Activated CD4-positive, alpha-beta T cell treated with anti-CD3 and anti-CD28 coated beads, Interleukin-2, amount 50 U/mL, for 16 hours (primary cell): ENCODE results near the gene WDR6.

Experiments used
- DNase-seq: peaks from one replicate; pipeline ENCODE4 v3.0.0-alpha.2; 2020

WDR6 gene

DNA sequence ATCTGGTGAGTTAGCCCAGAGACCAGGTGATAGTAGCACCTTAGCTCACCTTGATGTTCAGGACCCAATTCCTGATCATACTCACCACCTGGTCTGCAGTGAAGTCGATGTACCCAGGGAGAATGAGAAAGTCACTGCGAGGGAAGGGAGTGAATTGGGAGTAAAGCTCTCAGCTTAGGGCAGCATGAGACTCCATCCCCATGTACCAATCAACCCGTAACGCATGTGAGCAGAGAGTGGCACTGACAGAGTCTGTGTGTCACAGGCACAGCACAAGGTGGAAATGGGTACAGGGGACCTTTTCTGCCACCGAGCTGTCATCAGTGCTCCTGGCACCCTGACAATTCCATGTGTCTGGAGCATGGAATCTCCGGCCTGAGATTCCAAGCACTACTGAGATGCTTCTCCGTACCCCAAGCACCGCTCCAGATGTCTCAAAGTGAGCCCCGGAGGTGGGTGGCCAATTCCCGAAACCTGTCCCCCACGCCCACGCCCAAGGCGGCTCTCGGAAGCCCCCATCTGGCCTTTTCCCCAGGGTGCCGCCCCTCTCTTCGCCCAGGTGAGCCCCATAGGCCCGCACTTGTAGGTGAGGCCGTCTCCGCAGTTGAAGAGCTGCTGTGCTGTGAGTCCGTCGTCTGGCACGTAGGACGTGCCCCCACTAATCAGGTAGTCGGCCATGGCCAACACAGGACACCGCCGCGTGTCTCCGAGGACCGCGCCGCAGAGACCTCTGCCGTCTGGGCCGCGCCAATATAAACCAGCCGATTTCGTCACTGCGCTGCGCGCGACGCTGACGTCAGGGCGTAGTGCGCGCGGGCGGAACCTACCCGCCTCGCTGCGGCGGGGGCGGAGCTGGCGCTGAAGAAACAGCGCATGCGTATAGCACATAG is 21.7 kb downstream of the WDR6 start, which contains the start of gene IMPDH2:
TSS of gene IMPDH2 (minus strand) at position 726 of the 890 bp plus-strand sequence. CDS start at position 678, 48 bp downstream.
- DNase-seq, result peak; percentile 96

DNA sequence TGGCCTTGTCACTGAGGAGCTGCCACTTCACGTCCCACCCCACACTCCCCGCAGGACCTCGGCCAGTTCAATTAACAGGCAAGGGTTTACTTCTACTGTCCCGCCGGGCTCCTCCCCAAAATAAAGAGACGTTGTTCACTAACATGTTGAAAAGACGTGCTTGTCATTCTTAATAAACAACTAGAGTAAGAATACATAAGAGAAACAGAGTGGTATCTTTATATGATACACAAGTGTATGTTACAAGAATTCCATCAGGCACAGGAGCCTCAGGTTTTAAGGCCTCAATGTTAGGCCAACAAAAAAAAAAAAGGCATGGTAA is 22.3 kb downstream of the WDR6 start:
- DNase-seq, result no peak

DNA sequence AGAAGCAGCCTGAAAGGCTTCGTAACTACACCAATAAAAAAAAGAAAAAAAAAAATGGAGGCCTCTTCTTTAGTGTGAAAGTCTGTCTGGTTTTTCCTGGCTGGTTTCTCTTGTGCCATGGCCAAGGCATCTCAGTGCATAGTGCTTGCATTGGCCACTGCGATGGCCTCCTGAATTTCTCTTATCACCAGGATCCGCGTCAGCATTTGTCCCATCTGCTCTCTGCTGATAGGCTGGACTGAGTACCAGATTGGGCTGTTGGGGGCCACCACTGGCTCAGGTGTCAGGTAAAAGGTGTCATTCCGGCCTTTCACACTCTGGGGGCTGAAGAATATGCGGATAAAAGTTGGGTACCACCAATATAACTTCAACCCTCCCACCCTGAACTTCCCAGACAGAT is 23.1 kb downstream of the WDR6 start:
- no peak for DNase-seq

DNA sequence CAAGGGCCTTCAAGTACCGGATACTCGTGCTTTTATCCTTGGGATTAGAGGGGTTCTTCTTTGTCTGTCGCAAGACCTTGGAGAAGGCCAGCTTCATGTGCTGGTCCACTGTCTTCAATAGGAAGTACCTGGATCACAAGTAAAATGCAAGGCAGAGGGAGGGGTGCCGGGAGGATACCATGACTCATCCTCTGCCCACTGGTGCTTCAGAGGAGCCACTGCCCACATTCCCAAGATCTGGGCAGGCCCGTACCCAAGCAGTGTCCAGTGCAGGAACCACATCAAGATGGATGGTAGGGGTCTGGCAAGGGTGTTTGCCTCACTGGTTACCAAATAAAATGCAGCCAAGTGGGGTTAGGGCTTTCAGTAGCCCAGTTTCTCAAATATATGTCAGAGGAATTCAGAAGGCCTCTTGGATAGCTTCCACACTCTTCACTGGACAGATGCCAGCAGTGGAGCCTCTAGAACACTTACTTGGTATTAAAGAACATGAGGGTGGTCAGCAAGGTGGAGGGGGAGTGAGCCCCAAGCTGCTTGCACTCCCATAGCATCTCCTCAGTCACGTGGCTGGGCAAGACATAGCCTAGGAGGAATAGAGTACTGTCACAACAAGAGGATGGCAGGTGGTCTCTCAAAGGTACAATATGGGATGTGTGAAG is 25.6 kb downstream of the WDR6 start:
- DNase-seq, result no peak

DNA sequence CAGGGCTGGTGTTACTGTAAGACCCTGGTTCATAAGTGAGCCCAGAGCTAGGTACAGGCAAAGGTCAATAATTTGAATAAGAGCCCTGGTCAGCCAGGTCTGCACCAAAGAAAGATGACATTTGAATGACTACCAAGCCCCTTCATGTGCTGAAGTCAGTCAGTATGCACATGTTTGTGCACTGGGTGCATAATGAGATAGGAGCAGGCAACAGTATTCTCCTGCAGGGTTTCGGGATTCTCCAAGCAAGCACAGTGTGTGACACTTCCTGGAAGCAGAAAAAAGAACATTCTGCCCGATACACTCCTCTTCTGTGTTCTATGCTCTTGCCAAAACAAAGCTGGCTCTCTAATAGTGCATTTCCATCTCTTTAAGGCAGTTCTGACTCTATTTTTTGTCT is 27.5 kb downstream of the WDR6 start:
- no peak for DNase-seq

DNA sequence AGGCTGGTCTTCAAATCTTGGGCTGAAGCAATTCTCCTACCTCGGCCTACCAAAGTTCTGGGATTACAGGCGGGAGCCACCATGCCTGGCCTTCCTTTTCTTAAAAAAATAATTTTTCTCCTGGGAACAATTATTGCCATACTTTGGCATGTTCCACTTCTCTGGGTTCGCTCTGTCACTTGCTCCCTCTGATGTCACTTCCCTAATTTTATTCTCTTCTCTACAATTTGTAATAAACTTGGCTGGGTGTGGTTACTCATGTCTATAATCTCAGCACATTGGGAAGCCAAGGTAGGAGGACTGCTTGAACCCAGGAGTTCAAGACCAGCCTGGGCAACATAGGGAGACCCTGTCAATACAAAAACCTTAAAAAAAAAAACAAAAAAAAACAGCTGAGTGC is 28.1 kb downstream of the WDR6 start:
- DNase-seq, result no peak

DNA sequence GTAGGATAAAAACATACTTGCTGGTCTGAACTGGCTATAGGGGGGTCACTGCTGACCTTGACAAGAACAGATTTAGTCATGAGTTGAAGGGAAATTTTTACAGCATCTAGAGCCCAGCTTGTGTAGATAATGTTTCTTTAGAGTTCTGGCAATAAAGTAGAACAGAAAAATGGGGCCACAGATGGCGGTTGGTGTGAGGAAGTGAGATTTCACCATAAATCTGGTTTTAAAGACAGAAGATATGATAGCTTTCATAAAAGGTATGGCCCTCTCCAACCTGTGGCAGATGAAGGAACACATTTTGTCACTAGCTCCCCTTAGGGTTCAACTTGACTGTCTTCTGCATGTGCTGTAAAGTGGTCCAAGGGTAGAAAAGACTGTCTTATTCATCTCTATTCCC is 46.4 kb downstream of the WDR6 start:
- no peak for DNase-seq

DNA sequence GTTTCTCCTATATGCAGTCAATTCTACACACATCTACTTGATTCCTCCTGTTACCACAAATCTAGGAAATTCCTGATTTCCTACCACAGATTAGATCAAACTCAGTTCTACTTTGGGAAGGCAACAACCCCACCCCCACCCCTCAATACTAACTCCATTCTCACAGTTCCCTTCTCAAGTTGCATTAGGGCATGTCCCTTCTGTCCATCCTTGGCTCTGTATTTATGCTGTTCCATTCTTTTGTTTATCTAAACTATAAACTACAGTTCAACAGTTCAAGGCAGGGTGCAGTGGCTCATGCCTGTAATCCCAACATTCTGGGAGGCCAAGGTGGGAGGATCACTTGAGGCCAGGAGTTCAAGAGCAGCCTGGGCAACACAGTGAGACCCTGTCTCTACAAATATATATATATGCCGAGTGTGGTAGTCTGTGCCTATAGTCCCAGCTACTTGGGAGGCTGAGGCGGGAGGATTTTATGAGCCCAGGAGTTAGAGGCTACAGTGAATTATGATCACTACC is 47.2 kb downstream of the WDR6 start:
- DNase-seq, result no peak

DNA sequence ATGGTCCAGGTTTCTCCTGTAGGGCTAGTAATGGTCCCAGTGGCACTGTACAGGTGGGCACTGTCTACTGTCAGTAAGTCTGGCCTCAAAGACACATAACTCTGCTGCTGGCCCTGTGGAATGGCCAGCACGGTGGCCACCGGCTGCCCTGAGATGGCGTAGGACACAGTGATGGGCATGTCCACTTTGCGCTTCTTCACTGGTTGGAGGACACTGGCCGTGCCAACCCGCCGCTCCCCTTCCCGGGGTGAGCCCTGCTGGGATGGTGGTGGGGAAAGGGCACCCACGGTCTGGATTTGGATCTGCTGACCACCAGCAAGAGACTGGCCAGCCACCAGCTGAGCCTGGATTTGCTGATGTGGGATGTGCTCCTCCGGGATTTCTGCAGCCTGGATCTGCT is 50.1 kb downstream of the WDR6 start:
- no peak for DNase-seq

DNA sequence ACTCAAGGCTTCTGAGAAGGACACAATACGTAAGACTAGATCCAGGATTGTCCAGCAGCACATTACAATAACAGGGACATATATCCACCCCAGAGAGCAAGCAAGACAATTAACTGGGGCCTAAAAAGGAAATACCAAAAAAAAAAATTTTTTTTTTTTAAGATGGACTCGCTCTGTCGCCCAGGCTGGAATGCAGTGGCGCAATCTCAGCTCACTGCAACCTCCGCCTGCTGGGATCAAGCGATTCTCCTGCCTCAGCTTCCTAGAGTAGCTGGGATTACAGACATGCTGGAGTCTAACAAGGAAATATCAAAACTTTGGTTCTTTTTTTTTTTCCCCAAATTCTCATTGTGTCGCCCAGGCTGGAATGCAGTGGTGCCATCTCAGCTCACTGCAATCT is 50.8 kb downstream of the WDR6 start:
- DNase-seq, result no peak
